Measurements from ENCODE around the gene MEI1.

The MEI1 gene

DNA sequence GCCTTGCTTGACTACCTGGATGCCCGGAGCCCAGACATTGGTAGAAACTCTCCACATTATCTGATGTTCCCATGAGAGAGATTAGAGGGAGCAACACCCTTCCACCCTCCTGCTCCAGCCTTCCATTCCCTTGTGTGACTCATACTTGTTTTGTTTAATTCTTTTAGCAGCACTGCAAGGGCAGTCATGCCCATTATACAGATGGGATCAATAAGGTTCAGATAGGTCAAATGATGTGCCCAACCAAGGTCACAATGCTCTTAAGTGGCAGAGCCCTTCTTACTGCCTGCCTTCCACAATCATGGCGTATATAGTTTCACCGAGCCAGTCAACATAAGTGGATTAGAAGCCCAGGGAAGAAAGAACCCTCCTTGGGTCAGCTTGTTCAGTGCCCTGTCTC is 94.6 kb downstream of the MEI1 start:
- DNase-seq: no peak

DNA sequence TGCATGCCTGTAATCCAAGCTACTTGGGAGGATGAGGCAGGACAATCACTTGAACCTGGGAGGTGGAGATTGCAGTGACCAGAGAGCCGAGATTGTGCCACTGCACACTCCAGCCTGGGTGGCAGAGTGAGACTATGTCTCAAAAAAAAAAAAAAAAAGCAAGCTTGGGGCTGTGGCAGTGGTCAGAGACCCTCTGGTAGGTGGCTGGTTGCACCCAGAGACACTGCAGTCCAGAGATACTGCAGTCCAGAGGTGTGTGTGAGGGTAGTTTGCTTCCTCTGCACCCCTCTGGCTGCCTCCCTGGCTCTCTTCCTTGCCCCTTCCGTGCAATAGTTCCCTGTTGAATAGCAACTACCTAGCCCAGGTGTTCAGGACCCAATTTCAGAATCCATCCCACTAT is 99.4 kb downstream of the MEI1 start:
- no peak for DNase-seq

DNA sequence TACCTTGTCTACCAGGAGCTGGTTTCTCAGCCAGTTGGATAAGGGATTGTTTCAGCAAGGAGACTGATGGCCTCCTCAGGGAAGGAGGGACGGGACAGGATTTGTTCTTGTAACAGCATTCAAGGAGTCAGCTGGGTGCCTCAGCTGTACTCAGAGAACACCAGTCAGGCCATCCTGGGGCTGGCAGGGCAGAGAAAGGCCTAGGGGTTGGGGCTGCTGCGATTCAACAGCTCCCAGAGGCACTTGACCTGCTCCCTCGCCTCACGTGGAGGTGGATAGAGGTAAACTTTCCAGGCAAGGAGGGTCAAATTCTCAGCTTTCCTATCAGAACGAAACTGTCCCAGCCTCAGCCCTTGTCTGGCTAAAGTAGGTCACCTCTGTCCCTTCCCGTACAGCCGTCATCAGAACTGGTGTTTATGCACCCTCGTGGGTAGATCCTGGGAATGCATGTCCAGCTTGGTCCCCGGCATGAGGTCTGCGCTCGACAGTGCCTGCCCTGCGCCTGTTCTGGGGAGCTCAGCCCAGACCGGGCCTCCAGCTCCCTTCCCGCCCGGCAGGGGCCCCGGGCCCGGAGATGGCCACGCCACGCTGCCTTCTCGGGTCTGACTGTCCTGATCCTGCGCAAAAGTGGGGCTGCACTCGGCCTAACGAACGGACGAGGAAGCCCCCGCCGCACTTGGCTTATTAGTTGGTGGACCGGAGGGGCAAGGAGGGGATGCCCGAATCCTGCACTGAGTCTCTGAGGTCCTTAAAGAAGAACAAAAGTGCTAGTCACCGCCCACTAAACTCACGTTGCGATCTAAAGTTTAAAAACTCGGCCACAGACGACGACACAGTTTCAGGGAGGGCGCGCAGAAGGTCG is 100.4 kb downstream of the MEI1 start:
- no peak for DNase-seq

- DNase-seq: peak; percentile 50
Observed at GRCh38 chr22:41800348-41801146, 101.2 kb downstream of the MEI1 start, which contains the start of gene CCDC134. CCDC134 (plus strand) TSS chr22:41800679; CDS start chr22:41808891, 8,212 bp downstream.

GRCh38 chr22:41801147-41801819 is 102.0 kb downstream of the MEI1 start:
- DNase-seq: no peak

- DNase-seq: no peak
Observed at GRCh38 chr22:41801886-41802285, 102.6 kb downstream of the MEI1 start.

GRCh38 chr22:41805639-41806038 is 106.3 kb downstream of the MEI1 start:
- DNase-seq: no peak

DNA sequence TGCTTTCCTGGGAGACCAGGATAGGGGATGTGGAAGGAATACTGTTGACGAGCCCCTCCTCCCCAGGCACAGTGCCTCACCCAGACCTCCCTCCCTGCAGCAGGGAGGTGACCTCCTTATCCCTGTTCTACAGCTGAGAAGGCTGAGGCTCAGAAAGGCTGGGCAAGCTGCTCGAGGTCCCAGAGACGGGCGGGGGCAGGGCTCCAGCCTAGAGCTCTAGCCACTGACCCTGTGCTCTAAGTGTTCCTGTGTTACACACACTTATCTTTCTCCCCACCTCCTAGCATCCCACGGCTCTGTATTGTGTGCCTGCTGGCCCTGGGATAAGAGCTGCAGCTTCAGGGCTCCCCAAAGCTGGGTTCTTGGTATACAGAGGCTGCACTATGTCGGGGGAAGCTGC is 109.1 kb downstream of the MEI1 start:
- no peak for DNase-seq

GRCh38 chr22:41810022-41810421 is 110.7 kb downstream of the MEI1 start:
- no peak for DNase-seq

- no peak for DNase-seq
Observed at GRCh38 chr22:41812805-41813545, 113.7 kb downstream of the MEI1 start.

DNA sequence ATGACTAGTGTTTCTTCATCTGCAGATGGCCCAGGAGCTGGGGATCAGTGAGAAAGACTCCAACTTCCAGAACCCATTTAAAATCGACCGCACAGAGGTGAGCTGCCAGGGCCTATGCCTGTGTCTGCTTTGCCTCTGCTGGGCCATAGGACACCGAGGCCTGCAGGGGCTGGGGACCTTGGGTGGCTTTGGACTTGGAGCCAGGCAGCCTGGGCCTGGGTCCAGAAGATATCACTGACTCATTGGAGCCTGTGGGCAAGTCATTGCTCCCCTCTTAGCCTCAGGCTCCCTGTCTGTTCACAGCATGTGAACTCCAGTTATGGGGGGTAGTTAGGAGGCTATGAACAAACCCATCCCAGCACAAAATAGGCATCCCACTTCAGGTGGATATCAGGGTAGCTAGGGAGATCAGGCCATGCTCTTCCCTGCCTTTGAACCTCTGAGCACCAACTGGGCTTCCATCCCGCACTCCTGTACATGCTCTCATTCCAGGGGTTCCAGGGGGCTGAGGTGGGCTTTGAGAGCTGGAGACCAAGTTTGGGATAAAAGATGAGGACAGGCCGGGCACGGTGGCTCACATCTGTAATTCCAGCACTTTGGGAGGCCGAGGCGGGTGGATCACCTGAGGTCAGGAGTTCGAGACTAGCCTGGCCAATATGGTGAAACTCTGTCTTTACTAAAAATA is 114.6 kb downstream of the MEI1 start:
- no peak for DNase-seq

DNA sequence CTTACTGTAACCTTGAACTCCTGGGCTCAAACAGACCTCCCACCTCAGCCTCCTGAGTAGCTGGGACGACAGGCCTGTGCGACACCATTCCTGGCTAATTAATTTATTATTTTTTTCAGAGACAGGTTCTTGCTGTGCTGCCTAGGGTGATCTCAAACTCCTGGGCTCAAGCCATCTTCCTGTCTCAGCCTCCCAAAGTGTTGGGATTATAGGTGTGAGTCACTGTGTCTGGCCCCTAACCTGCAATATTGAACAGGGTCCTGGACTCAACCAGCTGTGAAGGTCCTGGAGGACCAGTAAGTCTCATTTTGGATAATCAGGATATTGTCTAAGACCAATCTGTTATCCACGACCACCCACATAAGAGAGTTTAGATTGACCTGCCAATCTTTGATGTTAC is 116.4 kb downstream of the MEI1 start:
- DNase-seq: no peak

GRCh38 chr22:41816241-41816640 is 116.9 kb downstream of the MEI1 start:
- DNase-seq: peak; percentile 23

DNA sequence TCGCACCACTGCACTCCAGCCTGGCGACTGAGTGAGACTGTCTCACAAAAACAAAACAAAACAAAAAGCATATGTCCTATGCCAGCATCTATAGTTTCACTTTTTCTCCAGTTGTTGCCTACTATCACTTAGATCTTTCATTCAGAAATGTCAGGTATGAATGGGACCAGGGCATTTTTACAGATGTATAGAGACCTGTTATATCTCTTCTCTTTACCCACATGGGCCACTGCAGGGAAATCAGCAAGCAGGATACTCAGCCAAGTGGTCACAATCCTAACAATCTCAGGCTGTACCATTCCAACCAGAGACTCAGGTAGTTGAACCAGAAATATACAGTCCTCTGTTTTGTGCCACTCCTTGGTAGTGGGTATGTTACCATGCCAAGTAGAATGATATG is 117.6 kb downstream of the MEI1 start:
- no peak for DNase-seq

- DNase-seq: no peak
Observed at GRCh38 chr22:41818011-41818410, 118.7 kb downstream of the MEI1 start.

- no peak for DNase-seq
Observed at GRCh38 chr22:41818596-41818995, 119.3 kb downstream of the MEI1 start.

DNA sequence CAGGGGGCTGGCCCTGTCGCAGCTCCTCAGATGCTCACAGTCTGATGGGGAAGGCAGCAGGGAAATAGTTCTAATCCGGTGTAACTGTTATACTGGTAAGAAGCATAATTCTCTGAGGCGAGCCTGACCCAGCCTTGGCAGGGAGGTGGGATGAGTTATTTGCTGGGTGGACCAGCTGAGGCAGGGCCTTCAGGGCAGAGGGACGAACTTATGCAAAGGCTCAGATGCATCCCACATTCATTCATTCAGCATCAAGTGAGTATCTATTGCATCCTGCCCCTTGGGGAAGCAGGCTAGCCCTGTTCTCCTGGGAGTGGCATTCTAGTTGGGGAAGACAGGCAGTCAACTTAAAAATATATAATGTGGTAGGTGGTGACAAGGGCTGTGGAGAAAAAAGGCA is 120.0 kb downstream of the MEI1 start:
- no peak for DNase-seq

GRCh38 chr22:41820447-41820846 is 121.1 kb downstream of the MEI1 start:
- no peak for DNase-seq

- DNase-seq: no peak
Observed at GRCh38 chr22:41821471-41822316, 122.4 kb downstream of the MEI1 start.

- DNase-seq: peak; percentile 23
Observed at GRCh38 chr22:41822317-41823057, 123.2 kb downstream of the MEI1 start.

Measured in NCI-H524 treated with DMSO at 0.1 percent for 48 hours (cell line).